SIG-M5 treated with dmso at 0.1 percent for 504 hours (cell line): ENCODE results near the gene FAM168A.

Experiments used
- DNase-seq: peaks from one replicate; lab custom pipeline; 2025; ENCODE audit not compliant: unreplicated experiment; lab: John Stamatoyannopoulos, UW

FAM168A gene

GRCh38 chr11:73379189-73379880 lies 218.6 kb downstream of the FAM168A start:
- no peak for DNase-seq

- peak; percentile 84 for DNase-seq
Measured at GRCh38 chr11:73376803-73377629, 220.9 kb downstream of the FAM168A start.

- DNase-seq: peak; percentile 78
Measured at GRCh38 chr11:73376160-73376802, 221.6 kb downstream of the FAM168A start, which contains the start of gene RELT. RELT (plus strand) TSS chr11:73376399; CDS start chr11:73389137, 12,738 bp downstream.

- no peak for DNase-seq
Measured at GRCh38 chr11:73375830-73376159, 222.1 kb downstream of the FAM168A start.

- no peak for DNase-seq
Measured at GRCh38 chr11:73374151-73374550, 223.8 kb downstream of the FAM168A start.

GRCh38 chr11:73372375-73372993 lies 225.4 kb downstream of the FAM168A start:
- DNase-seq: peak; percentile 30

GRCh38 chr11:73367482-73368024 lies 230.4 kb downstream of the FAM168A start:
- DNase-seq: no peak

GRCh38 chr11:73366953-73367352 lies 231.0 kb downstream of the FAM168A start:
- no peak for DNase-seq

- no peak for DNase-seq
Measured at GRCh38 chr11:73366265-73366610, 231.7 kb downstream of the FAM168A start.

GRCh38 chr11:73365352-73366264 lies 232.3 kb downstream of the FAM168A start:
- no peak for DNase-seq

- no peak for DNase-seq
Measured at GRCh38 chr11:73363147-73363546, 234.8 kb downstream of the FAM168A start.

GRCh38 chr11:73361953-73362776 lies 235.7 kb downstream of the FAM168A start:
- DNase-seq: no peak

GRCh38 chr11:73360743-73361369 lies 237.1 kb downstream of the FAM168A start:
- DNase-seq: no peak

GRCh38 chr11:73359930-73360742 lies 237.8 kb downstream of the FAM168A start:
- peak; percentile 39 for DNase-seq

- no peak for DNase-seq
Measured at GRCh38 chr11:73359341-73359740, 238.6 kb downstream of the FAM168A start.

- no peak for DNase-seq
Measured at GRCh38 chr11:73358071-73358470, 239.8 kb downstream of the FAM168A start.

GRCh38 chr11:73356979-73357860 lies 240.7 kb downstream of the FAM168A start:
- DNase-seq: no peak
